ENCODE measurements around the gene C16orf89. TPM values are rescaled to one million over a fixed set of nuclear protein-coding genes. Genes with fewer than 3 reads are reported as not detected.
A peak's percentile ranks its signal among the peaks of the same experiment; 100 is the strongest.
"Not testable (repeated sequence)": the region's sequence is repeated elsewhere in the genome, so short reads cannot be mapped to it uniquely, and the experiment has no call there.

The C16orf89 gene
- total RNA-seq, 1 donor from 2014 or later, result not detected

- not testable (repeated sequence) for ATAC-seq; DNase-seq (ENCODE audit: low spot score)
Observed at GRCh38 chr16:5084802-5085201, 19.0 kb upstream of the C16orf89 start.

DNA sequence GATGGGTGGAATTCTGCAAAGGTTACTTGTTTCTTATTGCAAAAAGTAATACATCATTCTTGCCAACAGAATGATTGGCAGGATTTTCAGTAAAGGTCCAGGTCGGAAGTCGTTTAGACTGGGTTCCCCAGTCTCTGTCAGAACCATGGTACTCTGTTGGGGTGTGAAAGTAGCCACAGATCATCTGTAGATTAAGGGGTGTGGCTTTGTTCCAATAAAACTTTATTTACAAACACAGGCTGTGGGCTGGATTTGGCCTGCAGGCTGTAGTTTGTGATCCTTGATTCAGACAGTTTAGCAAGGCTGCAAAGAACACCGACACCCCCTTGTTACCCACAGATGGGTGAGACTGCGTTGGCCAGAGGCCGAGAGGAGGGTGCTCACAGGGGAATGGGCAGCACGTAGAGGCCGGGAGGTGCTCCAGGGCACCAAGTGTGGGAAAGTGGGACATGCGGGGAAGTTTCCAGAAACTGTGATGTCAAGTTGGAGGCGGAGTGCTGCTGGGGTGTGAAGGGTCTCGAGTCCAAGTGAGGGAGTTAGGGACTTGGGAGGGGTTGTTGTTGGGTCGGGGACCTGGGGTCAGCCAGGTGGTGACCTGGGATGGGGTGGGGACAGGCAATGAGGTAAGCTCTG, 18.5 kb upstream of the C16orf89 start:
- not testable (repeated sequence) for DNase-seq (ENCODE audit: low spot score); ATAC-seq

- not testable (repeated sequence) for ATAC-seq; DNase-seq (ENCODE audit: low spot score)
Observed at GRCh38 chr16:5083646-5084045, 17.9 kb upstream of the C16orf89 start.

GRCh38 chr16:5080996-5081395, 15.2 kb upstream of the C16orf89 start:
- not testable (repeated sequence) for DNase-seq (ENCODE audit: low spot score); ATAC-seq

- ATAC-seq; DNase-seq (ENCODE audit: low spot score): not testable (repeated sequence)
Observed at GRCh38 chr16:5080461-5080860, 14.7 kb upstream of the C16orf89 start.

GRCh38 chr16:5078626-5079025, 12.9 kb upstream of the C16orf89 start:
- ATAC-seq, result no peak
- DNase-seq (ENCODE audit: low spot score), result no peak

- ATAC-seq, result no peak
- DNase-seq (ENCODE audit: low spot score), result no peak
Observed at GRCh38 chr16:5077304-5077703, 11.5 kb upstream of the C16orf89 start.

- DNase-seq (ENCODE audit: low spot score) (no peak), ATAC-seq (no peak)
Observed at GRCh38 chr16:5075637-5076036, 9.9 kb upstream of the C16orf89 start.

DNA sequence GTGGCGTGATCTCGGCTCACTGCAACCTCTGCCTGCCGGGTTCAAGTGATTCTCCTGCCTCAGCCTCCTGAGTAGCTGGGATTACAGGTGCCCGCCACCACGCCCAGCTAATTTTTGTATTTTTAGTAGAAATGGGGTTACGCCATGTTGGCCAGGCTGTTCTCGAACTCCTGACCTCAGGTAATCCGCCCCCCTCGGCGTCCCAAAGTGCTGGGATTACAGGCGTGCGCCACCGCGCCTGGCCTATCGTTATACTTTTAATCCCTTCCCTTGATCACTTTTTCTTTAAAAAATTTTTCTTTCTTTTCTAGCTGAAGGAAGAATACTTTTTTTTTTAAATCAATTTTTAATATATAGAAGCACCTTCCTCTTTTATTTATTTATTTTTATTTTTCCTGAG, 8.0 kb upstream of the C16orf89 start:
- not testable (repeated sequence) for DNase-seq (ENCODE audit: low spot score)

GRCh38 chr16:5073279-5073629, 7.5 kb upstream of the C16orf89 start:
- DNase-seq (ENCODE audit: low spot score) (no peak), ATAC-seq (no peak)

More for the DNA sequence above, 8.0 kb upstream of the C16orf89 start:
- not testable (repeated sequence) for ATAC-seq

- DNase-seq (ENCODE audit: low spot score) (no peak), ATAC-seq (no peak)
Observed at GRCh38 chr16:5072334-5073278, 6.8 kb upstream of the C16orf89 start.

DNA sequence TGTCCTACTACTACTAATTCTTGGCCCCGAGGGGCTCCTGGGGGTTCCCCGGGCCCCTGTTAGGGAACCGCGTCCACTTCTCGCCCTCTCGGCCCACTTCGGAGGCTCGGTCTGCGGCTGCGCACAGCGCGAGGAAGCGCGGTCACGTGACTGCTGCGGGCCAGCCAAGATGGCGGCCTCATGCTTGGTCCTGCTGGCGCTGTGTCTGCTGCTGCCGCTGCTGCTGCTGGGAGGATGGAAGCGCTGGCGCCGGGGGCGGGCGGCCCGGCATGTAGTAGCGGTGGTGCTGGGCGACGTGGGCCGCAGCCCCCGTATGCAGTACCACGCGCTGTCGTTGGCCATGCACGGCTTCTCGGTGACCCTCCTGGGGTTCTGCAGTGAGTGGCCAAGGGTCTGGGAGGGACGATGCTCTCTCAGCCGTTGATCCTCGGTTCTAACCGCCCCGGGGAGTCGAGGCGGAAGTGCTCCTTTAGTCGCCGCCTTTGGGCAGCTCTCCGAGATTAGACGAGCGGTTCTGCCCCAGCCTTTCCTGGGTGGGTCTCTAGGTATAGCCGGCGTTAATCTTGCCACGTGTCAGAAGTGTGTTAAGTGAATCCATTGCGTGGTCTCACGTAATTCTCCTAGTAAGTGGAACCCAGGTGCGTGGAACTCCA, 6.1 kb upstream of the C16orf89 start, which contains the start of gene ALG1:
Gene ALG1 (plus strand): TSS at position 163 of the 653 bp plus-strand sequence. CDS start 7 bp downstream, at position 170.
- DNase-seq (ENCODE audit: low spot score), result peak; percentile 88
- peak; percentile 94 for ATAC-seq

- ATAC-seq (peak; percentile 5), DNase-seq (ENCODE audit: low spot score) (no peak)
Observed at GRCh38 chr16:5071341-5071680, 5.6 kb upstream of the C16orf89 start.

DNA sequence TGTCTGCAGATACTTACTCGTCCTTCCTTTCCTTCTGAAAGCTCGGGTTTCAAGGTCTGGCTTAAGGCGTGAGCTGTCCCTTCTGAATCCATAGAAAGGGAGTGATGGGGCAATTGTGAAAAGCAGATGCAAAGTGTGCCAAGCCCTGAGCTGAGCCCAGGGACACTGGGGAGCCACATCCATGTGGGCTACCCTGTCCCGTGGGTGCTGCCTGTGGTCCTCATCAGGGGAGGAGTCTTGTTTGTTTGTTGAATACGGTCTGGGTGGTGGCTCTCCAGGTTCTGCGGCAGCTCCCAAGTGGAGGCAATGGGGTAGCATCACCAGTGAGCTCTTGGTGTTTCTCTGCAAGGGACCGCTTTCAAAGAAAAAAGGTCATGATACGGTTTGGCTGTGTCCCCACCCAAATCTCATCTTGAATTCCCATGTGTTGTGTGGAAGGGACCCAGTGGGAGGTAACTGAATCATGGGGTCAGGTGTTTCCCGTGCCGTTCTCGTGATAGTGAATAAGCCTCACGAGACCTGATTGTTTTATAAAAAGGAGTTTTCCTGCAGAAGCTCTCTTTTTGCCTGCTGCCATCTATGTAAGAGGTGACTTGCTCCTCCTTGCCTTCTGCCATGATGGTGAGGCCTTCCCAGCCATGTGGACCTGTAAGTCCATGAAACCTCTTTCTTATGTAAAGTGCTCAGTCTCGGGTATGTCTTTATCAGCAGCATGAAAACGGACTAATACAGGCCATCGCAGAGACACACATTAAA, 4.9 kb upstream of the C16orf89 start:
- ATAC-seq (no peak), DNase-seq (ENCODE audit: low spot score) (no peak)

DNA sequence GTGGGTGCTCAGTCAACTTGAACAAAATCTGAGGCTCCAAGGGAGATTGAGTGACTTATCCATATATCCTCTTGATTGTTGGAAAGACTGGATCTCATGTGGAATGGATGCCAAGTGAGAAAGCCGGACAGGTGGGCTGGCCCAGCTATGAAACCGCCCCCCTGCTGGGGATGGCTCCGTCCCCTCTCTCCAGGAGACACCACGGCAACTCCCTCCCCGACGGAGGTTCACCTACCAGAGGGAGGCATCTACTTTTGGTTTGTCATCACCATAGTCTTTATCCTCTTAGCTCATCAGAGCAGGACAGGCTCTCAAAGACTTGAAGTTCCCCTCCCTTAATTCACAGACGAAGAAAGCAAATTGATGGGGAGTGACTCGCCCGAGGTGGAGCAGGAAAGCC, 4.1 kb upstream of the C16orf89 start:
- no peak for DNase-seq (ENCODE audit: low spot score)

DNA sequence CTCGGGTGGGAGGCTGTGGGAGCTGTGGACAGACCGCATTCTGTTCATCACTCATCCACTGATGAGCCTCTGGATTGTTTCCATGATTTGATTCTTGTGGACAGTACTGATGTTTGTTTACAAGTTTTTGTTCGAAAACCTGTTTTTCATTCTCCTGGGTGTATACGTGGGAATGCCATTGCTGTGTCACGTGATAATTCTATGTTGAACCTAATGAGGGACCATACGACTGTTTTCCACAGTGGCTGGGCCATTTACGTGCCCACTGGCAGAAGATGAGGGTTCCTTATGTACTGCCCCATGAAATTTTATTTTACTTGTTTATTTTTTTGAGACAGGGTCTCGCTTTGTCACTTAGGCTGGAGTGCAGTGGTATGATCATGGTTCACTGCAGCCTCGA, 3.3 kb upstream of the C16orf89 start:
- ATAC-seq, result no peak
- DNase-seq (ENCODE audit: low spot score), result no peak

More for the DNA sequence above, 4.1 kb upstream of the C16orf89 start:
- no peak for ATAC-seq

GRCh38 chr16:5066511-5066910, 755 bp upstream of the C16orf89 start:
- ATAC-seq (no peak), DNase-seq (ENCODE audit: low spot score) (no peak)

DNA sequence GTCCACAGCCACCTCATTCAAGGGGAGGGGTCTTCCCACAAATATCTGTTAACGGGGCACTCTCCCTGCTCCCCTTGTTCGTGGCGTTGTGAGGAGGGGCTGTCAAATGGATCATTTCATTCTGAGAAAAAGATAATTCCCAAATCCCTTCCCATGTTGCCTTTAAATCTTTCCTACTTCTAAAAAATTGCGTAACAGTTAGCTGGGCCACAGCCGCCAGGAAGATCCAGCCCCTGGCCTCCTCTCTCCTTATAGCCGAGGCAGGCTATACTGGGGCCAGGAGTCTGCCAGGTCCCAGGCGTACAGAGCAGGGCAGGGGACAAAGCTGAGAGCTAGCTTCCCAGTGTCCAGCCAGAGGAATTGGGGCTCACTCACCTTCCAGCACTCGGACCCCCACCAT, 430 bp downstream of the C16orf89 start:
- no peak for ATAC-seq
- DNase-seq (ENCODE audit: low spot score), result no peak

DNA sequence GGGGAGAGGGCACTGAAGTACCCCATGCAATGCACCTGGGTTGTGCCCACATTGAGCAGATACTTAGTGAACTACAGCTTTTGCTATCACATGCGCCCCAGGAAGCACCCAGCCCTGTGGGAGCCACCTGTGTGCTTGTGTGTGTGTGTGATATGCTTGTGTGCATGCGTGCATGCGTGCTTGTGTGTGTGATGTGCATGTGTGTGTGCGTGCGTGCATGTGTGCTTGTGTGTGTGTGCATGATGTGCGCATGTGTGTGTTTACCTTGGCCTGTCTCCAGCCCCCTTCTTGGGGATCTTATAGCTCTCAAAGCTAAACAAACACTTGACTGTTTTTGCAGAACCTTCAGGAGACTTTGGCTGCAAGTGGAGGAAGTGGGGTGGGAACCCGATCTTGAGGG, 841 bp downstream of the C16orf89 start:
- ATAC-seq (no peak), DNase-seq (ENCODE audit: low spot score) (no peak)
